ENCODE measurements around the gene CPA4.

The CPA4 gene

GRCh38 chr7:130301501-130302020 is 8.6 kb downstream of the CPA4 start:
- Histone ChIP-seq H3K27ac (ENCODE audit: insufficient read depth, low read depth, low read length, poor library complexity, severe bottlenecking) (no peak overlapping the region), H3K4me1 (ENCODE audit: control insufficient read depth, insufficient read depth, low read length) (peaks cover 16% of the 10 kb centered on the region), H3K9me3 (ENCODE audit: control insufficient read depth, low read length) (no peaks in the 10 kb centered on the region), H3K36me3 (ENCODE audit: control insufficient read depth, insufficient read depth, low read length) (no peaks in the 10 kb centered on the region), H3K27me3 (ENCODE audit: control insufficient read depth, insufficient read depth, low read length, poor library complexity, severe bottlenecking) (no peaks in the 10 kb centered on the region), H3K4me3 (ENCODE audit: insufficient read depth, low read depth, low read length) (no peak overlapping the region)
- WGBS, 2 experiments, result 88 to 92% methylated on average over 8 of the region's 8 CpGs

- Histone ChIP-seq H3K4me1 (ENCODE audit: control insufficient read depth, insufficient read depth, low read length) (peaks cover 11% of the 10 kb centered on the region), H3K27ac (ENCODE audit: insufficient read depth, low read depth, low read length, poor library complexity, severe bottlenecking) (no peak overlapping the region), H3K4me3 (ENCODE audit: insufficient read depth, low read depth, low read length) (no peak overlapping the region), H3K36me3 (ENCODE audit: control insufficient read depth, insufficient read depth, low read length) (no peaks in the 10 kb centered on the region), H3K27me3 (ENCODE audit: control insufficient read depth, insufficient read depth, low read length, poor library complexity, severe bottlenecking) (no peaks in the 10 kb centered on the region), H3K9me3 (ENCODE audit: control insufficient read depth, low read length) (no peaks in the 10 kb centered on the region)
These were observed 9.7 kb downstream of the CPA4 start for GRCh38 chr7:130302649-130303048.

DNA sequence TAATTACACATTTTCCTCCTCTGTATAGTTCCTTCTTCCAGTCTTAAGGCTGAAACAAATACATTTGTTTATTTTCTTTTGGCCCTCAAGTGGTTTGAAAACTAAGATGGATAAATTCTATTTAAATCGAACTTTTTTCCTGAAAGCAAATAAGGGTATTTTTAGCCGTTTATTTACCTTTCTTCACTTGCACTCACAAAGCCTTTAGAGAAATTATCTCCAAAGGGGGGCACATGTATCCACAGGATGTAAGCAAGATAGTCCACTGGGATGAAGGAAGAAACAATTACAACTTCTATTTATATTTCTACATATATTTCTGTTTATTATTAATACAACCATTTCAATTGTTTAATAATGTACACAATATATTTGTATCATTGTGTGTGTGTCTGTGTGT is 10.2 kb downstream of the CPA4 start:
- H3K36me3 ChIP-seq (ENCODE audit: control insufficient read depth, insufficient read depth, low read length), result no peaks in the 10 kb centered on the region
- H3K9me3 ChIP-seq (ENCODE audit: control insufficient read depth, low read length), result no peaks in the 10 kb centered on the region
- H3K27ac ChIP-seq (ENCODE audit: insufficient read depth, low read depth, low read length, poor library complexity, severe bottlenecking), result no peak overlapping the region
- 89 to 100% methylated on average over 2 of the region's 2 CpGs for WGBS, 2 experiments
- no peaks in the 10 kb centered on the region for H3K27me3 ChIP-seq (ENCODE audit: control insufficient read depth, insufficient read depth, low read length, poor library complexity, severe bottlenecking)
- H3K4me3 ChIP-seq (ENCODE audit: insufficient read depth, low read depth, low read length), result no peak overlapping the region
- H3K4me1 ChIP-seq (ENCODE audit: control insufficient read depth, insufficient read depth, low read length), result peaks cover 7% of the 10 kb centered on the region

DNA sequence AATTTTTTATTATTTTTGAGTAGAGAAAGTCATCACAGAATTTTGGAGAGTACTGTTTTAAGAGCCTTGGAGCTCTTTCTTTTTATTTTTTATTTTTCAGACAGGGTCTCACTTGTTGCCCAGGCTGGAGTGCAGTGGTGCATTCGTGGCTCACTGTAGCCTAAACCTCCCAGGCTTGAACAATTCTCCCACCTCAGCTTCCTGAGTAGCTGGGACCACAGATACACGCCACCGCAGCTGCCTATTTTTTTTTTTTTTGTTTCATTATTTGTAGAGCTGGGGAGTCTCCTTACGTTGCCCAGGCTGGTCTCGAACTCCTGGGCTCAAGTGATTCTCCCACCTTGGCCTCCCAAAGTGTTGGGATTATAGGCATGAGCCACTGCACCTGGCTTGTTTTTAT is 10.6 kb downstream of the CPA4 start:
- Histone ChIP-seq H3K36me3 (ENCODE audit: control insufficient read depth, insufficient read depth, low read length) (no peaks in the 10 kb centered on the region), H3K27me3 (ENCODE audit: control insufficient read depth, insufficient read depth, low read length, poor library complexity, severe bottlenecking) (no peaks in the 10 kb centered on the region), H3K9me3 (ENCODE audit: control insufficient read depth, low read length) (no peaks in the 10 kb centered on the region), H3K27ac (ENCODE audit: insufficient read depth, low read depth, low read length, poor library complexity, severe bottlenecking) (no peak overlapping the region), H3K4me3 (ENCODE audit: insufficient read depth, low read depth, low read length) (no peak overlapping the region), H3K4me1 (ENCODE audit: control insufficient read depth, insufficient read depth, low read length) (peaks cover 4% of the 10 kb centered on the region)
- 95% methylated on average over 5 of the region's 5 CpGs for WGBS, 2 experiments

- WGBS, 2 experiments, result 96 to 98% methylated on average over 5 of the region's 5 CpGs
These were observed 11.0 kb downstream of the CPA4 start for GRCh38 chr7:130303982-130304381.

DNA sequence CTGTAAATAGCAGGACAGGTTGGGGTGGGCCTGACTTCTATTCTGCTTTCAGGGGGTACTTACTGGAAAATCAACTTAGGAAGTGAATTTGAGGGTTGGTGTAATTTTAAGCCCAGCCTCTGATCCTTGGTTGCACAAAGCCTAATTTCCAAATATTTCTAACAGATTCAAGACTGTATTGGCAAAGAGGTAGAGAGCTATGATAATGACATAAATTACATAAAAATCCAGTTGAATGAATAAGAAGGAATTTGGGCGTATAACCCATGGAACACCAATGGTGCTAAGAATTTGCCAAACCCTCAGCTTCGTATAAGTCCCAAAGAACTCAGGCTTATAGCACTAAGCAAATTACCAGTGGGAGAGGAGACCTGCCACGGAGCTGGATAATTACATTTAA is 11.9 kb downstream of the CPA4 start:
- no peaks in the 10 kb centered on the region for H3K27me3 ChIP-seq (ENCODE audit: control insufficient read depth, insufficient read depth, low read length, poor library complexity, severe bottlenecking)
- H3K27ac ChIP-seq (ENCODE audit: insufficient read depth, low read depth, low read length, poor library complexity, severe bottlenecking), result no peak overlapping the region
- H3K4me3 ChIP-seq (ENCODE audit: insufficient read depth, low read depth, low read length), result no peak overlapping the region
- no peaks in the 10 kb centered on the region for H3K9me3 ChIP-seq (ENCODE audit: control insufficient read depth, low read length)
- WGBS, 2 experiments, result 95 to 97% methylated on average over 3 of the region's 3 CpGs
- no peaks in the 10 kb centered on the region for H3K36me3 ChIP-seq (ENCODE audit: control insufficient read depth, insufficient read depth, low read length)
- H3K4me1 ChIP-seq (ENCODE audit: control insufficient read depth, insufficient read depth, low read length), result no peaks in the 10 kb centered on the region

More at GRCh38 chr7:130303982-130304381, 11.0 kb downstream of the CPA4 start:
- no peak overlapping the region for H3K27ac ChIP-seq (ENCODE audit: insufficient read depth, low read depth, low read length, poor library complexity, severe bottlenecking)
- no peak overlapping the region for H3K4me3 ChIP-seq (ENCODE audit: insufficient read depth, low read depth, low read length)
- H3K36me3 ChIP-seq (ENCODE audit: control insufficient read depth, insufficient read depth, low read length), result no peaks in the 10 kb centered on the region
- H3K27me3 ChIP-seq (ENCODE audit: control insufficient read depth, insufficient read depth, low read length, poor library complexity, severe bottlenecking), result no peaks in the 10 kb centered on the region
- H3K9me3 ChIP-seq (ENCODE audit: control insufficient read depth, low read length), result no peaks in the 10 kb centered on the region
- no peaks in the 10 kb centered on the region for H3K4me1 ChIP-seq (ENCODE audit: control insufficient read depth, insufficient read depth, low read length)

DNA sequence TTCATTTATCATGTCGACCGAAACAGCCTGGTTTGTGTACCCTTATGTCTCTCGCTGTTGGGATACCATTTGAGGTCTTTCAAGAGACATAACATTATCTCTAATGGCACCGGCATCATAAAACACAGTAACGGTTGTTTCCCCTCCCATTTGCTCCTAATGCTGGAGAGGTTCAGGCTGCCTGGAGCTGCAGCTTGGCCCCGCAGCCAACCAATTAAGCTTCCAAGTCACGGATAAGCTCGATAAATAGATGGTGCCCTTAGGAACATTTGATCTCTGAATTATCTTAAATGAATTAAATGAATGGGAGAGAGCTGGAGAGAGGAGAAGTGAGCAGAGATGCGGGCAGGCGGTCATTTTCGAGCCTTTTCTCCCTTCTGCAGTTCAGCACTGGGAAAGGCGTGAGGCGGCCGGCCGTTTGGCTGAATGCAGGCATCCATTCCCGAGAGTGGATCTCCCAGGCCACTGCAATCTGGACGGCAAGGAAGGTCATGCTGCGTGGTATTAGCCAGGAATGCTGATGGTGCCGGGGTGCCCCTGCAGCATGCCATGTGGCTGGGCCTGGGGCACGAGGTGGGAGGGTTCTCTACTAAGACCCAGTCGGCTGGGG is 12.6 kb downstream of the CPA4 start:
- H3K4me3 ChIP-seq (ENCODE audit: insufficient read depth, low read depth, low read length), result no peak overlapping the region
- no peaks in the 10 kb centered on the region for H3K9me3 ChIP-seq (ENCODE audit: control insufficient read depth, low read length)
- no peaks in the 10 kb centered on the region for H3K27me3 ChIP-seq (ENCODE audit: control insufficient read depth, insufficient read depth, low read length, poor library complexity, severe bottlenecking)
- 93 to 94% methylated on average over 21 of the region's 21 CpGs for WGBS, 2 experiments
- no peaks in the 10 kb centered on the region for H3K4me1 ChIP-seq (ENCODE audit: control insufficient read depth, insufficient read depth, low read length)
- H3K27ac ChIP-seq (ENCODE audit: insufficient read depth, low read depth, low read length, poor library complexity, severe bottlenecking), result no peak overlapping the region
- no peaks in the 10 kb centered on the region for H3K36me3 ChIP-seq (ENCODE audit: control insufficient read depth, insufficient read depth, low read length)

DNA sequence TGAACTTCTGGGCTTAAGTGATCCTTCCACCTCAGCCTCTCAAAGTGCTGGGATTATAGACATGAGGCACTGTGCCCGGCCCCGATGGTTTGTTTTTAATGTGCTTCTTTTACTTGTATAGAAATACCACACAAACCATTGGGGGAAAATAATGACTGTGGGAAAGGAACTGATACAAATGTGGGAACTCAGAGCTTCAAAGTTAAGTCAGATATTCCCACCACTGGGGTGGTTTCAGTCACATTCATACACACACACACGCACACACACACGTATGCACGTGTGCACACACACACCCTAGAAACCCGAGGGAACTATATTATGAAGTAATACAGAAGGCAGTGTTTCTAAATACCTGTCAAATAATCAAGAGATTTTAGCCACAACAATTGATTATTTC is 17.0 kb downstream of the CPA4 start:
- H3K4me1 ChIP-seq (ENCODE audit: control insufficient read depth, insufficient read depth, low read length), result no peaks in the 10 kb centered on the region
- WGBS, 2 experiments, result 93 to 100% methylated on average over 3 to 5 of the region's 6 CpGs

DNA sequence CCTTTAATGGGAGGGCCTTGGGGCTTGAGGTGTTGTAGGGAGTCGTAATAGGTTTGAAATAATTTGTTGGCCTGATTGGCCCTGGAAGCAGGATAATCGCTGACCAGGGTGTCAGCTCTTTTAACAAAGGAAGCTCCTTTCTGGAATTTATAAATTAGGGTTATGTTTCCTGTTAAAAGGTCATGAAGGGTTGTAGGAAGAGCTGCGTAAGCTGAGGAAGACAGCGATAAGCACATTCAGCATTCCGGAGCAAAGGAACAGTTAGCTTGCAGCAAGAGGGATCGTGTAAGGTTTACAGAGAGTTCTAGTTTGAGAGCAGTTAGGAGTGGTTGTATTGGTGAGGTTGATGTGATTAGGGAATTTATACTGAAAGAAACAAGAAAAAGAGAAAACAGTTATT is 21.3 kb downstream of the CPA4 start:
- Histone ChIP-seq H3K9me3 (ENCODE audit: control insufficient read depth, low read length) (no peaks in the 10 kb centered on the region), H3K27ac (ENCODE audit: insufficient read depth, low read depth, low read length, poor library complexity, severe bottlenecking) (no peak overlapping the region), H3K27me3 (ENCODE audit: control insufficient read depth, insufficient read depth, low read length, poor library complexity, severe bottlenecking) (no peaks in the 10 kb centered on the region), H3K4me1 (ENCODE audit: control insufficient read depth, insufficient read depth, low read length) (no peaks in the 10 kb centered on the region), H3K36me3 (ENCODE audit: control insufficient read depth, insufficient read depth, low read length) (no peaks in the 10 kb centered on the region), H3K4me3 (ENCODE audit: insufficient read depth, low read depth, low read length) (no peak overlapping the region)
- 94 to 95% methylated on average over 6 of the region's 6 CpGs for WGBS, 2 experiments

More for the DNA sequence above, 17.0 kb downstream of the CPA4 start:
- Histone ChIP-seq H3K27me3 (ENCODE audit: control insufficient read depth, insufficient read depth, low read length, poor library complexity, severe bottlenecking) (no peaks in the 10 kb centered on the region), H3K9me3 (ENCODE audit: control insufficient read depth, low read length) (no peaks in the 10 kb centered on the region), H3K27ac (ENCODE audit: insufficient read depth, low read depth, low read length, poor library complexity, severe bottlenecking) (no peak overlapping the region), H3K4me3 (ENCODE audit: insufficient read depth, low read depth, low read length) (no peak overlapping the region), H3K36me3 (ENCODE audit: control insufficient read depth, insufficient read depth, low read length) (no peaks in the 10 kb centered on the region)

DNA sequence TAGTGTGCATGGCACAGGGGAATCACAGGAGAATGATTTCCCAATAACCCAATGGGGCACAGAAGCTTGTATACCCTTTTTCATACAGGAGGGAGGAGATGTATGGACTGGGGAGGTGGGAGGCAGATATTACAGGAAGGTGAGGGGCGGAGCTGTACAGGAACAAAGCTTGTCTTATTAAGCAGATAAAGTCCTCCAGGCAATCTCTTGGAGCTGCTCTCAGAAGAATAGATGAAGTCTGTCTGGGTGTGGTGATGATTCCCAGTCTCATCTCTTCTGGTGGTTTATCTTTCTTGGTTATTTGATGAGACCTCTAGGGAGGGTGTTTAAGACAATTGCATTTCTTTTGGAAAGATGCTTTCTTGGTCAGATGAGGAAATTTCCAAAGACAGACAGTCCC is 26.6 kb downstream of the CPA4 start:
- Histone ChIP-seq H3K27ac (ENCODE audit: insufficient read depth, low read depth, low read length, poor library complexity, severe bottlenecking) (no peak overlapping the region), H3K9me3 (ENCODE audit: control insufficient read depth, low read length) (no peaks in the 10 kb centered on the region), H3K4me3 (ENCODE audit: insufficient read depth, low read depth, low read length) (no peak overlapping the region), H3K27me3 (ENCODE audit: control insufficient read depth, insufficient read depth, low read length, poor library complexity, severe bottlenecking) (no peaks in the 10 kb centered on the region), H3K4me1 (ENCODE audit: control insufficient read depth, insufficient read depth, low read length) (peaks cover 5% of the 10 kb centered on the region), H3K36me3 (ENCODE audit: control insufficient read depth, insufficient read depth, low read length) (no peaks in the 10 kb centered on the region)
- 88 to 93% methylated on average over 1 of the region's 1 CpG for WGBS, 2 experiments

All from ectodermal cell (in vitro differentiated cells).